K562 treated with DMSO at 1 percent for 48 hours (cell line): ENCODE data around the gene GOLGA8Q. TPM values are rescaled to one million over a fixed set of nuclear protein-coding genes. Genes with fewer than 3 reads are reported as not detected.

Experiments
- total RNA-seq: library from RNA; unstranded; fragments of 300-600 nt; gene quantifications from 2 replicates; pipeline ENCODE4 v1.2.3, GENCODE V29; 2022; ENCODE audit warnings: low replicate concordance; ENCODE audit errors: extremely low read depth

Gene GOLGA8Q, protein sequence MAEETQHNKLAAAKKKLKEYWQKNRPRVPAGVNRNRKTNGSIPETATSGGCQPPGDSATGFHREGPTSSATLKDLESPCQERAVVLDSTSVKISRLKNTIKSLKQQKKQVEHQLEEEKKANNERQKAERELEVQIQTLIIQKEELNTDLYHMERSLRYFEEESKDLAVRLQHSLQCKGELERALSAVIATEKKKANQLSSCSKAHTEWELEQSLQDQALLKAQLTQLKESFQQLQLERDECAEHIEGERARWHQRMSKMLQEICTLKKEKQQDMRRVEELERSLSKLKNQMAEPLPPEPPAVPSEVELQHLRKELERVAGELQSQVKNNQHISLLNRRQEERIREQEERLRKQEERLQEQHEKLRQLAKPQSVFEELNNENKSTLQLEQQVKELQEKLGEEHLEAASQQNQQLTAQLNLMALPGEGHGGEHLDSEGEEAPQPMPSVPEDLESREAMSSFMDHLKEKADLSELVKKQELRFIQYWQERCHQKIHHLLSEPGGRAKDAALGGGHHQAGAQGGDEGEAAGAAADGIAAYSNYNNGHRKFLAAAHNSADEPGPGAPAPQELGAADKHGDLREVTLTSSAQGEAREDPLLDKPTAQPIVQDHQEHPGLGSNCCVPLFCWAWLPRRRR
- not detected in 2 replicates for total RNA-seq

DNA sequence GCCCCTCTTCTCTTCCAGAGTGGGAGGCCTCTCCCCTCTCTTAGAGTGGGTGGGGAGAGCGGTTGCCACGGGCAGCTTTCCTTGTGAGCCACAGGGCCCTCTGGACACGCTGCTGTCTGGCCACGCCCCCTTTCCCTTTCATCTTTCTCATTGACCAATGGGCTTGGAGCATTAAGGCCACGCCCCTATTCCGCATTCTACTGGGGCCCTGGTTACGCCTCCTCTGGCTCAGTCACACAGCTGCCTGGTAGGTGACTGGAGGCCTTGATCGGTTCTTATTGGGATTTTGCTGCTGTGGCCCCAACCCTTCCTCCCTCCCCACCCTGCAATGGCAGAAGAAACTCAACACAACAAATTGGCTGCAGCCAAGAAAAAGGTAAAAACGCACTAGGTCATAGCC is at the start of gene GOLGA8Q:
Gene GOLGA8Q, plus strand, starts transcription at position 301 of the 400 bp plus-strand sequence. Its CDS starts 28 bp downstream, at position 329.

GRCh38 chr15:30603796-30604195 is 51.9 kb downstream of the GOLGA8Q start, which contains the start of gene GOLGA8H:
GOLGA8H (plus strand) TSS chr15:30604028; CDS start chr15:30604126, 98 bp downstream.

Other genes starting within 250 kb of the GOLGA8Q start
- not detected in 2 replicates for gene CHRFAM7A, start 158.5 kb upstream of the GOLGA8Q start, total RNA-seq
- gene GOLGA8R, start 137.8 kb upstream of the GOLGA8Q start, total RNA-seq = not detected in 2 replicates
- gene GOLGA8H, start 52.0 kb downstream of the GOLGA8Q start, total RNA-seq = not detected in 2 replicates